HG03521 (cell line): ENCODE data around the gene CIZ1.
A peak's percentile ranks its signal among the peaks of the same experiment; 100 is the strongest.

Experiments used
- ATAC-seq: cut with Tn5 transposase; IDR thresholded peaks from one replicate; pipeline ENCODE4 v1.9.1; 2021; ENCODE audit warnings: mild to moderate bottlenecking, moderate library complexity; ENCODE audit not compliant: unreplicated experiment

The CIZ1 gene

GRCh38 chr9:128213746-128214497, 22.6 kb upstream of the CIZ1 start:
- no peak for ATAC-seq

- no peak for ATAC-seq
These were observed 20.6 kb upstream of the CIZ1 start for GRCh38 chr9:128211981-128212281.

- ATAC-seq: no peak
These were observed 20.0 kb upstream of the CIZ1 start for GRCh38 chr9:128211186-128211980.

DNA sequence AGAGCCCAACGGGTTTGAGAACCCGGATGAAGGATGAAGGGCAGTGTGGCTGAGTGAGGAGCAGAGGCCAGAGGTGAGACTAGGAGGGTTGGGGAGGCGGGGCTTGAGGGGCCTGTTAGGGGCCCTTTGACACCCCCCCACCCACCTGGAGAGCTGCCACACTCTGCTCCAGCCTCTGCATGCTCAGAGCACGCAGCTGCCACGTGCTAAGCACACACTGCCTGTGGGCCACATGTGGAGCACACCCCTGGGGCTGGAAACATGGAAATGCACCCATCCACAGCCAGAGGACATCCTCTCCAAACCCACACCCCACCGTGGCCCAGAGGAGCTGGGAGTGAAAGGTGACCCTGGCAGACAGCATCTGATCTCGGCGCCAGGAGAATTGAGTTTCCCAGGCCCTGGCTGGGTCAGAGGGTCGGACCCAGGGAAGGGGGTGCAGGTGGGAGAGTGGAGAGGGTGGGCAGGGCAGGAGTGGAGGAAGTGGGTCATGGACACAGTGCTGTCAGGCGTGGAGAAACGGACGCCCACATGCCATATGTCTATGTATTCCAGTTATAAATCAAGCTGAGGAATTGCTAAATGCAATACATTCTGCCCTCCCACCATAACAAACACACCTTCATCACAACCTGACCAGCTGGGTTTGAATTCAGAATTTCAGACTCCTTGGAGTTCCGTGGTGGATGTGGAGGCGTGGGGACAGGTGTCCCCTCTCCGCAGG, 17.7 kb upstream of the CIZ1 start:
- no peak for ATAC-seq

DNA sequence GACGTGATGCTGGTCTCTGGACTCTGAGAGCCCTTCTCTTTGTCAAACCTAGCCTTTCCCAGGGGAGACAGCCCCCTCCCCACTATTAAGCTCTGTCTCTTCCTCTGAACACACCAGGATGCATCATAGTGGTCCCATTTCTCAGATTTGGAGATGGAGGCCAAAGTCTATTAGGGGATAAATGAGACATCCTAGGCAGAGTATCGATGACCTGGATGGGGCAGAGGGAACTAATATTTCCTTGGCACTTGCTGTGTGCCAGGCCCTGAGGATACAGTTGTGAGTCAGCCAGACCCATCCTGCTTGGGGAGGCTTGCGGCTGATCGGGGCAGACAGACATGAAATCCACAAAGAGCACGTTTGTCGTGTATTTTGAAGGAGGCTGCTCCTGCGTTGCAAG, 17.0 kb upstream of the CIZ1 start:
- ATAC-seq: no peak

GRCh38 chr9:128206916-128207910, 15.8 kb upstream of the CIZ1 start:
- no peak for ATAC-seq

DNA sequence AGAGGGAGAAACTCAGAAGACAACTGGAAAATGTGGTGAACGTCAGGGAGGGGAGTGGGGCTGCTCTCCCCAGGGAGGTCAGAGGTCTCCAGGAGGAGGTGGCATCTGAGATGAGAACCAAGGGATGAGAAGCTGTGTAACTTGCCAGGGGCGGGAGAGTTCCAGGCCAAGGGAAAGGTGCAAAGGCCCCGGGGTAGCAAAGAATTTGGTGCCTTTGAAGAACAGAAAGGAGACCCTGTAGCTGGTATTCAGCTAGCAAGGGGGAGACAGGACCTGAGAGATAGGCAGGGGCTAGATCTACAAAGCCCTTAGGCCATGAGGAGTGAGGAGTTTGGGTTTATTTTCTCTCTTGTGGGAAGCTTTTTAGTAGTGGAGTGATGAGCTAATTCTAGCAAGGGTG, 15.1 kb upstream of the CIZ1 start:
- no peak for ATAC-seq

DNA sequence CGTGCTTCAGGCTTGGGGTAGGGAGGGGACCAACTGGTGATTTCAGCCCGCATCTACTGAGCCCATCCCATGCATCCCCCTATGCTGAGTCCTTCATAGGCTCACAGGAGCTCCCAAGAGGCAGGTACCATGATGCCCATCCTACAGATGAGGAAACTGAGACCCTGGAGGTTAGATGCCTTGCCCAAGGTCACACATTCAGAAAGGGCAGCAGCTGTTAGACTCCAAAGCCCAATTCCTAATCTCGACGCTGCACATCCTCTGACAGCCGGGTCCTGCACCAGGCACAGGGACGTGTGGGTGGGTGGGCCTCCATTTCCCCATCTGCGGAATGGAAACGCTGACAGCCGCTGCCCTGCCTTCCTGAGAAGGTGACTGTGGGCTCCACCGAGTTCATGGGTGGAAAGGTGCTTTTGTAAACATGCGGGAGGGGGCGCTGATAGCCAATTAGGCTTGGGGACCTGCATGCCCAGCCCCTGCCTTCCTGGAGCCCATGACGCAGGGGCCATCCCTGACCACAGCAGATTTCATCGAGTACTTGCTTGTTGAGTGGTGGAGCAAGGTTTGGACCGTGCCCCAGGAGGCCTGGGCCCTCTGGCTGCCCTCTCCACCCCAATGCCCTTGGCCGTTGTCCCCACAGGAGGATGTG, 14.0 kb upstream of the CIZ1 start:
- no peak for ATAC-seq

DNA sequence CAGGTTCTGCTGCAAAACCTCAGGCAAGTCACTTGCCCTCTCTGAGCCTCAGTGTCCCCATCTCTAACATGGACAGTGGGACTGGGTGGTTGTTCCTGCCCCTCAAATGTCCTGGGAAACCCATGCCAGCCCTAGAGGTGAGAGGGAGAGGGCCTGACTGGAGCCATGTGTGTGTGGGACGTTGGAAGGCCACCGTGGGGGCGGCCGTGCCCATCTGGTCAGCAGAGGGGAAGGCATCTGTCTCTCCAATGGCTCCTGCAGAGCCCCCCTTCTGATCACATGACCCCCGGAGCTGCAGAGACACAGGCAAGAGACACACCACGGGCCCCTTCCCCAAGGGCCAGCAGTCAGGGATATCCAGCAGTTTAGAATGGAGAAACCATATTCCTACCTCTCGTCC, 13.5 kb upstream of the CIZ1 start:
- ATAC-seq: no peak

DNA sequence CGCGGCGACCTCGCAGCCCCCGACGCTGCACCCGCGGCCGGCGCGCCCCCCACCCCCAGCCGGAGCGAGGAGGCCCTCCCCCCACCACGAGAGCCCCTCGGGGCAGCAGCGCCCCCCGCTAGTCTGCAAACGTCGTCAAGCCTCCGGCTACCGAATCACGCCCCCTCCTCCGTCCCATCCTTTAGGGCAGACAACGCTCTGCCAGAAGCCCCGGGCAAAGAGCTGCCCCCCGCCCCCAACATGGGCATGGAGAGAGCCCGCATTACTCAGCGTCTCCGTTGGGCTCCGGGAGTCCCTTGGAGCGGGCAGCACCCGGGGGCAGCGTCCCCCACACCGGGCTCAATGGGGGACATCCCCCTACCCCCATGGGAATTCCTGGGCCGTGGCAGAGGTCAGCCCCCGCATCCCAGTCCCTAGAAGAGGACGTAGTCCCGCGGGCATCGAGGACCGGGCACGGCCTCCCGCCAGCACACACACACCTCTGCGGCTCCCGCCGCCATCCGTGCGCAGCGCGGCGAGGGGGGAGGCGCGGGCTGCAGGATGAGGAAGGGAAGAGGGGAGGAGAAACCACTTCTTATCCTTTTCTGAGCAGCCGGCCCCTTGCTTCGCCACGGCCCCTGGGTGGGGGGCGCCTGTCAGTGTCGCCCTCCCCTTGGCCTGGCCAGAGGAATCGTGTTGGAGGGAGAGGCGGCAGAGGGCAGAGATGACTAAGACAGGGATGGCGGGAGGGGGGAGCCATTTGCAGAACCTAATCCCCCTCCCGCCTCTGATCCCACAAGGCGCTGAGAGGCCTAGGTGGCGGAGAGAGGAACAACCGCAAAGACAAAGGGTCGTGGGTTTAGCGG, 12.6 kb upstream of the CIZ1 start:
- ATAC-seq: no peak

DNA sequence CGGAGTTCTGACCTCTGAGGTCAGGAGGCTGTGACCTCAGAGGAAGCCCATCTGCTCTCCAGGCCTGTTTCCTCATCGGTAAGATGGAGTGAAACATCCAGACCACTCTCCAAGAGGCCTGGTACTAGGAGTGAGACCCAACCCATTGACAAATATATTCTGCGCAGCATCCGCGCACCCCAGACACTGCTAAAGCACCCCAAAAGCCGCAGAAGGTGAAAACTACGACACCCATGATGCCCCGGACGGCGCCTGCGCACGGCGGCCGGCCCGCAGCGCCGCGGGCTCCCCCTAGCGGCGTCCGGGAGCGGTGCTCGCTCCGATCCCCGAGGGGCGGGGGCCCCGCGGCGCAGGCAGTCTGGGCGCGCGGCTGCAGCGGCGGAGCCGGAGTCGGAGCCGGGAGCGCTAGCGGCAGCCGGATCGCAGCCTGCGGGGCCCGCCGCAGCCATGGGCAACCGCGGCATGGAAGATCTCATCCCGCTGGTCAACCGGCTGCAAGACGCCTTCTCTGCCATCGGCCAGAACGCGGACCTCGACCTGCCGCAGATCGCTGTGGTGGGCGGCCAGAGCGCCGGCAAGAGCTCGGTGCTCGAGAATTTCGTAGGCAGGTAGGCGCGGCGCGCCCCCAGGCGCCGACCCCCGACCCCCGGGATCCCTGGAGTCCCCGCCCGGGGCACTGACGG, 11.8 kb upstream of the CIZ1 start, which contains the start of gene DNM1:
DNM1 (plus strand) TSS at position 356 of the 683 bp plus-strand sequence; CDS start at position 448, 92 bp downstream.
- peak; percentile 80 for ATAC-seq

DNA sequence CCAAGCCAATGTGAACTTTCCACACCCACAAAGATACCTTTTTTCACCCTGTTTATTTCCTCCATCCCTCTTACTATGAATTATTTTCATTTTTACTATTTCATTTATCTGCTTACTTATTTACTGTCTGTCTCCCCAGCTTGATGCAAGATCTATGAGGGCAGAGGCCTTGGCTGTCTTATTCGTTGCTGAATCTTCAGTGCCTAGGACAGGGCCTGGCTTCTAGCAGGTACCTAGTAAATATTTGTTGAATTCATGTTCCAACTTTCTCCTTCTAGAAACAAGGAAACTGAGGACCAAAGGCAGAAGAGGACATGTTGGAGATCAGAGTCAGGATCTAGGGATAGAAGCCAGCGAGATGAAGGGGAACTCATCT, 11.3 kb upstream of the CIZ1 start:
- ATAC-seq: no peak

GRCh38 chr9:128201441-128202369, 10.3 kb upstream of the CIZ1 start:
- ATAC-seq: no peak

DNA sequence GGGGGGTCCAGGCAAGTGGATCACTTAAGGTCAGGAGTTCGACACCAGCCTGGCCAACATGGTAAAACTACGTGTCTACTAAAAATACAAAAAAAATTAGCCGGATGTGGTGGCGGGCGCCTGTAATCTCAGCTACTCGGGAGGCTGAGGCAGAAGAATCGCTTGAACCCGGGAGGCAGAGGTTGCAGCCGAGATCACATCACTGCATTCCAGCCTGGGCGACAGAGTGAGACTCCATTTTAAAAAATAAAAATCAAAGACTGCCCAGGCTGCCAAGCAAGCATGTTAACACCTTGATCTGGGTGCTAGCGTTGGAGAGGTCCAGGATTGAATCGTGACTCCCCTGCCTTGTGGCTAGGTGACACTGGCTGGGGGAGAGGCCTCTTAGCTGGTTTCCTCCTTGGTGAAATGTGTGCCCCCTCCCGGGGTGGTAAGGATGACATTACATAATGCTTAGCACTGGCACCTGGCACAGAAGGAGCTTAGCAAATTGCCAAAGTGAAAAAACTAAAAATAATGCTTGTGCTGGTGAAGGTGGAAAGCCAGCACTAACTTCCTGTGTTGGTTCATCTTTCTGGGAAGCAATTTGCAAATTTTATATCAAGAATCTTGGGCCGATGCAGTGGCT, 2.2 kb upstream of the CIZ1 start:
- no peak for ATAC-seq

GRCh38 chr9:128192601-128193371, 1.4 kb upstream of the CIZ1 start:
- ATAC-seq: peak; percentile 42
